Measurements from ENCODE around the gene PRRT1B. TPM values are rescaled to one million over a fixed set of nuclear protein-coding genes. Genes with fewer than 3 reads are reported as not detected.

PRRT1B gene
- not detected in 2 replicates for total RNA-seq

DNA sequence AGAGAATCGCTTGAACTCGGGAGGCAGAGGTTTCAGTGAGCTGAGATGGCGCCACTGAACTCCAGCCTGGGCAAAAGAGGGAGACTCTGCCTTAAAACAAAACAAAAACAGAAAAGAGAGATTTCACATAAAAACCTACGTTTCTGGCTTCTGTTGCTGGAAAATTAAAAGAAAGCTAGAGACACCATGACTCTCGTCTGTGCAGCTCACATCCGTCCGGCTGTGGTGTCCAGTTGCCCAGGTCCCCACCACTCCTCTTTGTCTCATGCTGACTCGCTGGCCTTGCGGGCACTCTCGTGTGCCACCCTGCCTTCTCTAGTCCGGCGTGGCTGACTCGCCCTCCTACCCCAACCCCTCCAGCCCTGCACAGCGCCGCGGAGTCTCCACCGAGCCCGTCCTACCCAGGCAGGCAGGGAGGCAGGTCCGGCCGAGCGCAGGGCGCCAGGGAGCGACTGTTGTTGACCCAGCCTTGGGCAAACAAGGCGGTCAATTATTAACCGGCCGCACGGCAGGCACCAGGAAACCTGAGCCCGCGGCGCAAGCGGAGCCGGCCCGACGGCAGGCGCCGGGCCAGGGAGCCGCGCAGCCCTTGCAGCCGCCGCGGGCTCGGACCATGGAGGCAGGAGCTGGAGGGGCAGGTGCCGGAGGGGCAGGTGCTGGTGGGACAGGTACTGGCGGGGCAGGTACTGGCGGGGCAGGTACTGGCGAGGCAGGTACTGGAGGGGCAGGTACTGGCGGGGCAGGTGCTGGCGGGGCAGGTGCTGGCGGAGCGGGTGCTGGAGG, at the start of gene PRRT1B:
TSS of gene PRRT1B (plus strand) at position 521 of the 783 bp plus-strand sequence. CDS start at position 614, 93 bp downstream.

DNA sequence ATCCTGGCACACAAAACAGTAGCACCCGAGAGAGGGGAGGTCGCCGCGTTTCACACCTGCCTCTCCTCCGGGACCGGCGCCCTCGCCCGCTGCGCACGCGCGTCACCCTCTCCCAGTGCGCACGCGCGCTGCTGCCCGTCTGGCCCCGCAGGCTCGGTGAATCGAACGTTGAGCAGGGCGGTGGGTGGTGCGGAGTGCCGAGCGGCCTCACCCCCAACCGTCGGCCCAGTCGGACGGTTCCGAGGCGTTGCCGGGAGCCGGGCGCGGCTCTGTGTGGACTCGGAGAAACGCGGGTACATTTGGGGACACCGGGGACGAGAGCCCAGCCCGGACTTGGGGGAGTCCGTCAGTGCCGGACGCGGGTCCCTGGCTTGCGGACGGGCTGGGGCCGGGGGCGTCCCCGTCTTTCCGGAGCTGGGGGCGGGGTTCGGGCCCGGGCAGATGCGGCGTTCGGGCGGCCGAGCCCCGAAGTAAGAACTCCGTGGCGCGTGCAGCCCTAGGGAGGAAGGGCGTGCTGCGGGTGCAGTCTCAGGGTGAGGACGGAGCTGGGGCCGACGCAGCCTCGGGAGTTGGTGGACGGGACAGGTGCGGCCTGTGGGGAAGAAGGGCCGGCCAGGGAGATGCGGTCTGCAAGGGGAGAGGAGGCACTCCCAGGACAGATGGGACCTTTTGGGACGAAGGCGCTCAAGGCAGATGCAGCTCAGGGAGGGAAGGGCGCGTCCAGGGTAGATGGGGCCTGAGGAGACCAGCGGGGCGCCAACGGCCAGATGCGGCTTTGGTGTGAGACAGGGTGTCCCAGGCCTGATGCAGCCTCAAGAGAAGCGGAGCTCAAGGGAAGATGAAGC, 42.3 kb upstream of the PRRT1B start, which contains the start of gene POMT1:
TSS of gene POMT1 (plus strand) at position 138 of the 845 bp plus-strand sequence. CDS start 1,301 bp downstream, outside the sequence.

DNA sequence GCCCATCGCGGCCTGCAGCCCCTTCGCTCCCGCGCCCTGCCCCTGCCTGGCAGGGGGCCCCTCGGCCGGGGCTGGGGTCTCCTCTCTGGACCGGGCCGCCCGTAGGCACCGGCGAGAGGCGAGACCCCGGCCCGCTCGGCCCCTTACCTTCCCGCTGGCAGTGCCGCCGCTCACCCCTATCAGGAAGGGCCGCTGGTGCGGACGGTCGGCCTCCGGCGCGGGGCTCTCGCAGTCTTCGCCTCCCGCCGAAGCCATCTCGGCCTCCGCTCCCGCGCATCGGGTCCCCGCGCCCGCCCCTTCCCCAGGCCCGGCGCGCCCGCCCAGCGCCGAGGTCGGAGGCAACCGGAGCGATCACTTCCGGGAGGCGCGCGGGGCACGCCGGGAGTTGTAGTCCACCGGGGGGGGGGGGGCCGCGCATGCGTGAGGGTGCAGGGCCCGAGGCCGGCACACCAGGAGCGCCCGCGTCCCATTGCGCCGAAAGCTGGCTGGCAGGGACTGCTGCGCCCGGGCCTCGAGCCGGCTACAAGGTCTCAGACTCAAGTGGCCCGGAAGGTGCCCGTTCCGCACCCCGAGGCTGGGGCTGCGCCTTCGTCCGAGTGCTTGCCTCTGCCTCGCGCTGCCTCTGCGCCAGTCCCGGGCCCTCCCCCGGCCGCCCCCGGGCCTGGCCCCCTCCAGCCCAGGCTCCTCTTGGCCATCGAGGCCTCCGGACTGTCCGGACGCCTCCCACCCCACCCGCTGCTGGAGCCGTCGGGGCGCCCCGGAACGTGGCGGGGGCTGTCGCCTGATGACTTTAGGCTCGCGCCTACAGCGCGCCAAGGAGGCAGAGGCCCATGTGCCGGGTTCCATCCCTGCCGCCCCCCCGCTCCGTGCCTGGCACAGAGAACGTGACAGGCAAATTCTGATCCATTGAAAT, 14.1 kb upstream of the PRRT1B start, which contains the start of gene UCK1:
TSS of gene UCK1 (minus strand) at position 344 of the 913 bp plus-strand sequence. CDS start at position 255, 89 bp downstream.

Other genes starting within 250 kb of the PRRT1B start
- 59.3 and 64.5 TPM in 2 replicates for gene PRRC2B, start 151.4 kb upstream of the PRRT1B start, total RNA-seq
- 31.9 and 33.6 TPM in 2 replicates for gene POMT1, start 42.6 kb upstream of the PRRT1B start, total RNA-seq
- gene UCK1, start 14.3 kb upstream of the PRRT1B start, total RNA-seq: 18.0 and 19.9 TPM in 2 replicates
- gene RAPGEF1, start 194.6 kb downstream of the PRRT1B start, total RNA-seq: 27.2 and 28.7 TPM in 2 replicates

Measured in articular chondrocyte of knee joint (primary cell).